H1 (cell line): ENCODE results near the gene SFMBT2. TPM values are rescaled to one million over a fixed set of nuclear protein-coding genes. Genes with fewer than 3 reads are reported as not detected.

Experiments
- CTCF ChIA-PET: fragments of 300-600 bp; sonication (Branson Sonifier 250); formaldehyde crosslinking; loops from one replicate; lab custom pipeline; 2021; ENCODE audit not compliant: partially characterized antibody; lab: Charles Lee
- POLR2A ChIA-PET: fragments of 300-600 bp; sonication (Branson Sonifier 250); formaldehyde crosslinking; loops from one replicate; lab custom pipeline; 2021; ENCODE audit warnings: inconsistent platforms; ENCODE audit not compliant: partially characterized antibody; lab: Charles Lee
- DNase-seq, 2 experiments: peaks; one replicate each; pipeline versions ENCODE4 v3.0.0 to v3.0.0-alpha.2; 2010 to 2022; ENCODE audit warnings: low spot score in 2 of 2, low read depth in 1 of 2, mixed read lengths in 1 of 2
- FAIRE-seq: peaks from 2 replicates; lab custom pipeline; 2011; peaks lifted over from hg19 to GRCh38; lab: Jason Lieb, UNC
- H2AFZ ChIP-seq: 2 replicates; pipeline ENCODE4 v1.8.1; 2012; ENCODE audit warnings: low read length, inconsistent platforms
- H2AK5ac ChIP-seq: 2 replicates; pipeline ENCODE4 v1.6.1; 2013; ENCODE audit warnings: low read depth, low read length
- H2BK120ac ChIP-seq: replicated peaks from 2 replicates; pipeline ENCODE3; 2013; ENCODE audit warnings: low read depth, low read length, inconsistent platforms
- H2BK12ac ChIP-seq: 2 replicates; pipeline ENCODE4 v1.6.1; 2013; ENCODE audit warnings: low read depth, low read length
- H2BK15ac ChIP-seq: 2 replicates; pipeline ENCODE4 v1.6.1; 2013; ENCODE audit warnings: low read length
- H2BK20ac ChIP-seq: 2 replicates; pipeline ENCODE4 v1.6.1; 2013; ENCODE audit warnings: low read length
- H2BK5ac ChIP-seq: 2 replicates; pipeline ENCODE4 v1.6.1; 2013; ENCODE audit warnings: low read depth, low read length
- H3K14ac ChIP-seq: 2 replicates; pipeline ENCODE4 v1.6.1; 2013; ENCODE audit warnings: inconsistent platforms; ENCODE audit not compliant: insufficient read length
- H3K18ac ChIP-seq: 2 replicates; pipeline ENCODE4 v1.6.1; 2013; ENCODE audit warnings: low read length; ENCODE audit errors: extremely low read depth
- H3K23ac ChIP-seq: 2 replicates; pipeline ENCODE4 v1.6.1; 2013; ENCODE audit warnings: inconsistent platforms; ENCODE audit not compliant: insufficient read length
- H3K23me2 ChIP-seq: 2 replicates; pipeline ENCODE4 v1.6.1; 2013; ENCODE audit warnings: low read depth, low read length
- H3K27ac ChIP-seq: 2 replicates; pipeline ENCODE4 v1.6.1; 2011; ENCODE audit warnings: low read depth, low read length, inconsistent platforms
- H3K27me3 ChIP-seq, 4 experiments: replicated peaks in 1 of 4; 1 replicate in 1 of 4; 2 replicates in 3 of 4; pipeline versions ENCODE4 v1.6.1 to v1.8.1; 2011 to 2013; ENCODE audit warnings: low read length in 3 of 4, mild to moderate bottlenecking in 3 of 4, inconsistent platforms in 2 of 4, mixed read lengths in 2 of 4, moderate library complexity in 1 of 4; ENCODE audit not compliant: control insufficient read depth in 3 of 4, insufficient read depth in 3 of 4; ENCODE audit errors: extremely low read depth in 1 of 4
- H3K36me3 ChIP-seq, 4 experiments: 2 replicates each; pipeline versions ENCODE4 v1.6.1 to v1.8.1; 2011 to 2013; ENCODE audit warnings: mild to moderate bottlenecking in 4 of 4, low read length in 3 of 4, moderate library complexity in 2 of 4, control low read depth in 1 of 4, inconsistent platforms in 1 of 4; ENCODE audit not compliant: insufficient read depth in 4 of 4, control insufficient read depth in 2 of 4
- H3K4ac ChIP-seq: replicated peaks from 2 replicates; pipeline ENCODE3; 2013; ENCODE audit warnings: low read length, low read depth, mixed read lengths, inconsistent platforms; ENCODE audit not compliant: insufficient read length
- H3K4me1 ChIP-seq, 4 experiments: replicated peaks in 1 of 4; 1 replicate in 1 of 4; 2 replicates in 3 of 4; pipeline versions ENCODE4 v1.6.1 to v1.8.1; 2011 to 2013; ENCODE audit warnings: low read length in 3 of 4, inconsistent platforms in 2 of 4, mixed read lengths in 1 of 4; ENCODE audit not compliant: insufficient read depth in 4 of 4, control insufficient read depth in 3 of 4
- H3K4me2 ChIP-seq, 2 experiments: 2 replicates each; pipeline versions ENCODE4 v1.6.1 to v1.8.1; 2011 to 2013; ENCODE audit warnings: low read depth in 2 of 2, low read length in 2 of 2, control low read depth in 1 of 2, inconsistent platforms in 1 of 2, mild to moderate bottlenecking in 1 of 2; ENCODE audit not compliant: insufficient read depth in 1 of 2
- H3K4me3 ChIP-seq, 4 experiments: fragments of 200-600, 300-600 bp in 1 of 4; sonication (generic), shearing (Covaris generic), sonication (Bioruptor Twin) in 1 of 4; 2 replicates each; pipeline versions ENCODE4 v1.5.1 to v1.8.1; 2011 to 2016; ENCODE audit warnings: low read length in 4 of 4, low read depth in 3 of 4, control low read depth in 2 of 4, inconsistent platforms in 2 of 4, mild to moderate bottlenecking in 2 of 4, mixed read lengths in 1 of 4, moderate library complexity in 1 of 4; ENCODE audit not compliant: insufficient read depth in 2 of 4; ENCODE audit errors: extremely low read depth in 1 of 4
- H3K56ac ChIP-seq: replicated peaks from 2 replicates; pipeline ENCODE3; 2013; ENCODE audit warnings: low read depth, mild to moderate bottlenecking, mixed read lengths, low read length, inconsistent platforms; ENCODE audit not compliant: insufficient read length
- H3K79me1 ChIP-seq: 2 replicates; pipeline ENCODE4 v1.6.1; 2013; ENCODE audit warnings: low read depth, low read length, control low read depth
- H3K79me2 ChIP-seq, 2 experiments: 2 replicates each; pipeline versions ENCODE4 v1.6.1 to v1.8.1; 2012 to 2013; ENCODE audit warnings: low read length in 2 of 2, mild to moderate bottlenecking in 2 of 2, inconsistent platforms in 1 of 2; ENCODE audit not compliant: insufficient read depth in 2 of 2, control insufficient read depth in 1 of 2
- H3K9ac ChIP-seq, 4 experiments: replicated peaks in 1 of 4; 1 replicate in 1 of 4; 2 replicates in 3 of 4; pipeline versions ENCODE4 v1.6.1 to v1.8.1; 2011 to 2013; ENCODE audit warnings: low read depth in 3 of 4, low read length in 3 of 4, control low read depth in 2 of 4, mild to moderate bottlenecking in 2 of 4, moderate library complexity in 2 of 4, inconsistent platforms in 1 of 4; ENCODE audit errors: extremely low read depth in 1 of 4
- H3K9me3 ChIP-seq, 2 experiments: 2 replicates each; pipeline versions ENCODE4 v1.6.1 to v1.8.1; 2012 to 2013; ENCODE audit warnings: mild to moderate bottlenecking in 2 of 2, moderate library complexity in 2 of 2, control low read depth in 1 of 2, inconsistent platforms in 1 of 2, low read depth in 1 of 2, low read length in 1 of 2, mixed read lengths in 1 of 2; ENCODE audit not compliant: insufficient read depth in 2 of 2
- H4K20me1 ChIP-seq, 2 experiments: replicated peaks in 1 of 2; 2 replicates each; pipeline versions ENCODE3 to v1.8.1; 2011 to 2013; ENCODE audit warnings: inconsistent platforms in 2 of 2, low read length in 2 of 2, mild to moderate bottlenecking in 1 of 2; ENCODE audit not compliant: insufficient read depth in 2 of 2, control insufficient read depth in 1 of 2
- H4K5ac ChIP-seq: 2 replicates; pipeline ENCODE4 v1.6.1; 2013; ENCODE audit warnings: low read length, low read depth, mixed read lengths, inconsistent platforms; ENCODE audit not compliant: insufficient read length
- H4K8ac ChIP-seq: 2 replicates; pipeline ENCODE4 v1.8.0; 2013; ENCODE audit warnings: mild to moderate bottlenecking, moderate library complexity, low read length, inconsistent platforms; ENCODE audit not compliant: insufficient read depth; ENCODE audit errors: extremely low read depth
- H4K91ac ChIP-seq: replicated peaks from 2 replicates; pipeline ENCODE3; 2013; ENCODE audit warnings: low read length, mixed read lengths, inconsistent platforms; ENCODE audit not compliant: insufficient read length
- CEBPB ChIP-seq: IDR thresholded peaks from 2 replicates; pipeline ENCODE4 v1.6.1; 2012; ENCODE audit warnings: low read depth, low read length
- CHD1 ChIP-seq: IDR thresholded peaks from 2 replicates; pipeline ENCODE4 v1.6.1; 2012; ENCODE audit warnings: low read depth, low read length, improper control_type of control experiment
- E2F6 ChIP-seq: IDR thresholded peaks from 2 replicates; pipeline ENCODE4 v1.6.1; 2012; ENCODE audit warnings: inconsistent platforms
- EGR1 ChIP-seq: IDR thresholded peaks from 2 replicates; pipeline ENCODE4 v1.6.1; 2011; ENCODE audit warnings: low read depth, low read length, borderline replicate concordance
- JUND ChIP-seq: IDR thresholded peaks from 2 replicates; pipeline ENCODE4 v1.6.1; 2011; ENCODE audit warnings: mild to moderate bottlenecking, improper control_type of control experiment, low read length
- POLR2AphosphoS5 ChIP-seq: IDR thresholded peaks from 2 replicates; pipeline ENCODE4 v1.6.1; 2011; ENCODE audit warnings: low read depth, low read length
- RNF2 ChIP-seq: fragments of 200-900, 300-1000 bp; sonication (generic); IDR thresholded peaks from 2 replicates; pipeline ENCODE4 v1.7.1; 2016; ENCODE audit warnings: borderline replicate concordance, low read depth, mild to moderate bottlenecking, antibody characterized with exemption, low read length; ENCODE audit not compliant: poor library complexity, severe bottlenecking; ENCODE audit errors: missing control alignments
- SP2 ChIP-seq: IDR thresholded peaks from 2 replicates; pipeline ENCODE4 v1.6.1; 2012; ENCODE audit warnings: mild to moderate bottlenecking, low read length, inconsistent platforms
- TAF1 ChIP-seq: IDR thresholded peaks from 2 replicates; pipeline ENCODE4 v1.6.1; 2011; ENCODE audit warnings: mild to moderate bottlenecking, low read depth, low read length
- TAF7 ChIP-seq: optimal IDR thresholded peaks from 2 replicates; pipeline ENCODE3; 2011; ENCODE audit warnings: low read depth, mild to moderate bottlenecking, inconsistent platforms, low read length, moderate library complexity, borderline replicate concordance
- TCF12 ChIP-seq: IDR thresholded peaks from 2 replicates; pipeline ENCODE4 v1.6.1; 2011; ENCODE audit warnings: low read depth, mild to moderate bottlenecking, low read length
- WGBS, 2 experiments: shearing (Covaris generic) in 1 of 2; methylation state at CpG; one replicate each; pipeline versions ENCODE4 v1.1.6 to v1.1.7; 2013 to 2015; ENCODE audit warnings: low lambda C conversion rate in 2 of 2, mixed read lengths in 2 of 2, inconsistent platforms in 1 of 2, low coverage in 1 of 2, missing lambda C conversion rate in 1 of 2; ENCODE audit not compliant: insufficient replicate concordance in 2 of 2, insufficient coverage in 1 of 2, insufficient read length in 1 of 2; ENCODE audit errors: extremely low coverage in 1 of 2, missing lambda C conversion rate in 1 of 2; 5-methylcytosine and 5-hydroxymethylcytosine counted together
- polyA plus RNA-seq, 7 experiments: library from polyadenylated mRNA; depleted of rRNA in 3 of 7; stranded (reverse) in 5 of 7; unstranded in 2 of 7; fragments of >200 nt in 5 of 7; fragments of 200-250 nt in 2 of 7; gene quantifications; 1 replicate in 5 of 7; 2 replicates in 1 of 7; 4 replicates in 1 of 7; pipeline versions ENCODE4 v1.2.1 to v1.2.3, GENCODE V29; 2011 to 2013; ENCODE audit warnings: missing spikeins in 2 of 7, mixed read lengths in 2 of 7
- total RNA-seq: library from RNA; stranded (reverse); fragmentation: NEBNext Ultra II Directional; extraction: Animal tissue kit (Norgen Biotek cat#: 25700); gene quantifications from 2 replicates; pipeline ENCODE4 v1.2.1, GENCODE V29; 2021
- TF ChIP-seq, protein P1 (sequence below): IDR thresholded peaks from 2 replicates; pipeline ENCODE4 v1.6.1; 2012; ENCODE audit warnings: low read length, inconsistent platforms

SFMBT2 gene
- total and polyA plus RNA-seq, 2 of the 8 experiments (the other 6 are each of a cell fraction or from before 2014, with no cell fraction given): 2.9 to 11.0 TPM

DNA sequence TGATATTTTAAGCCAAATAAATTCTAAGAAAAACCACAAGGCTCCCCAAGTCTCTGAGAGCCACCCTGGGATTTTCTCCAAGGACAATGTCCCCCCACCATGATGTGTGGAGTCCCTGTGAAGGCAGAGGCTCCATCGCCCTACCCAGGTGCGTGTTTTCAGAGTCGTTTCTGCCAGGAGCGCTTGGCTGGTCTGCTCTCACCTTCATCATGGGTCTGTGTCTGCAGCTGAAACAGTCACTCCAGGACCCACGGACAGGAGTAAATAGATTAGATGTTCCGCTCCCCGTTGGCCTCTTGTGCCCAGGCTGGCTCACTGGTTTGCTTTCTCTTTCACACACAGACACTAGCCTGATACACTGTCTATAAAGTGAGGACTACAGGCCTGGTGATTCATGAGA lies 217.5 kb downstream of the SFMBT2 start:
- Histone ChIP-seq H3K18ac (no peak overlapping the region), H3K4me3 (no peak overlapping the region), H3K27ac (no peak overlapping the region), H4K5ac (no peak overlapping the region), H3K27me3 (no peaks in the 10 kb centered on the region), H4K20me1 (no peaks in the 10 kb centered on the region), H2AK5ac (no peak overlapping the region), H3K23ac (no peak overlapping the region), H2BK5ac (no peak overlapping the region), H3K4ac (no peak overlapping the region), H3K79me2 (no peaks in the 10 kb centered on the region), H3K79me1 (no peaks in the 10 kb centered on the region), H2BK120ac (no peak overlapping the region), H2BK20ac (no peak overlapping the region), H4K8ac (no peak overlapping the region), H3K14ac (no peak overlapping the region), H3K23me2 (no peaks in the 10 kb centered on the region), H3K4me1 (peaks cover 0 to 2% (median 0%) of the 10 kb centered on the region in 4 experiments; a peak in 1 of 7 replicates), H3K9me3 (no peaks in the 10 kb centered on the region), H2BK12ac (no peak overlapping the region), H2BK15ac (no peak overlapping the region), H4K91ac (no peak overlapping the region), H2AFZ (no peak overlapping the region), H3K56ac (no peak overlapping the region), H3K36me3 (peaks cover 0 to 18% (median 7%) of the 10 kb centered on the region in 4 experiments; a peak in 6 of 8 replicates), H3K4me2 (no peak overlapping the region), H3K9ac (0 out of 7 replicates have a peak overlapping the region, but pooled peaks of 1 of the 4 experiments have one; percentile 3)
- FAIRE-seq: no peak
- ChIA-PET CTCF (no interaction called here), POLR2A (no interaction called here)
- no peak for DNase-seq
- 97% methylated on average over 7 of the region's 7 CpGs; no CpG with 5 or more reads in 1 of the 2 experiments for WGBS, 2 experiments
- TF ChIP-seq E2F6 (no peak), POLR2AphosphoS5 (no peak), CHD1 (no peak), TCF12 (no peak), TAF1 (no peak), SP2 (no peak), TAF7 (no peak), RNF2 (no peak), JUND (no peak), CEBPB (no peak), EGR1 (no peak)
- TF ChIP-seq, protein P1, sequence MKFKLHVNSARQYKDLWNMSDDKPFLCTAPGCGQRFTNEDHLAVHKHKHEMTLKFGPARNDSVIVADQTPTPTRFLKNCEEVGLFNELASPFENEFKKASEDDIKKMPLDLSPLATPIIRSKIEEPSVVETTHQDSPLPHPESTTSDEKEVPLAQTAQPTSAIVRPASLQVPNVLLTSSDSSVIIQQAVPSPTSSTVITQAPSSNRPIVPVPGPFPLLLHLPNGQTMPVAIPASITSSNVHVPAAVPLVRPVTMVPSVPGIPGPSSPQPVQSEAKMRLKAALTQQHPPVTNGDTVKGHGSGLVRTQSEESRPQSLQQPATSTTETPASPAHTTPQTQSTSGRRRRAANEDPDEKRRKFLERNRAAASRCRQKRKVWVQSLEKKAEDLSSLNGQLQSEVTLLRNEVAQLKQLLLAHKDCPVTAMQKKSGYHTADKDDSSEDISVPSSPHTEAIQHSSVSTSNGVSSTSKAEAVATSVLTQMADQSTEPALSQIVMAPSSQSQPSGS: no peak
